ENCODE results near the gene FGD5.
"Not testable (repeated sequence)": the region's sequence is repeated elsewhere in the genome, so short reads cannot be mapped to it uniquely, and the experiment has no call there.

The FGD5 gene

DNA sequence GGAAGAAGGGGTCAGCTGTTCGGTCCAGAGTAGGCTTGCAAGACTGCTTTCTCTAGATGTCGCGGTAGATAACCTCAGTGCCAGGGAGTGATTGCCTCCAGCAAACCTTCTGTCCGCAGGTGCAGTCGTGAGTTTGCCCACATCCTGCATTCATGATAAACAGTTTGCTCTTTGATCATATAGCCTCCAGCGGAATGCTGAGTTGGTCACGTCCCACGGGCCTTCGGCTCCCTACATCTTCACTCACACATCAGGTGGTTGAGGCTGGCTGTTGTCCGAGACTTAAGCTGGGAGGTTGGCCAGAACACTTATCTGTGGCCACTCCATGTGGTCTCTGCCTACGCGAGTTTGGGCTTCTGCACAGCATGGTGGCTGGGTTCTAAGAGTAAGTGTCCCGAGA is 66.5 kb downstream of the FGD5 start:
- Mint-ChIP-seq H3K4me3 (no peak overlapping the region), H3K9me3 (no peaks in the 10 kb centered on the region), H3K27me3 (peaks cover 7% of the 10 kb centered on the region), H3K4me1 (ENCODE audit: low read depth) (no peaks in the 10 kb centered on the region), H3K36me3 (ENCODE audit: low read depth) (no peaks in the 10 kb centered on the region), H3K27ac (no peak overlapping the region)
- intact Hi-C loops (cut with micrococcal nuclease) = no loop called here

- Mint-ChIP-seq H3K27me3 (peaks cover 5% of the 10 kb centered on the region), H3K9me3 (no peaks in the 10 kb centered on the region), H3K36me3 (ENCODE audit: low read depth) (no peaks in the 10 kb centered on the region), H3K4me3 (no peak overlapping the region), H3K27ac (no peak overlapping the region), H3K4me1 (ENCODE audit: low read depth) (no peaks in the 10 kb centered on the region)
- intact Hi-C loops (cut with micrococcal nuclease) = no loop called here
These were observed 67.3 kb downstream of the FGD5 start for GRCh38 chr3:14886101-14886500.

DNA sequence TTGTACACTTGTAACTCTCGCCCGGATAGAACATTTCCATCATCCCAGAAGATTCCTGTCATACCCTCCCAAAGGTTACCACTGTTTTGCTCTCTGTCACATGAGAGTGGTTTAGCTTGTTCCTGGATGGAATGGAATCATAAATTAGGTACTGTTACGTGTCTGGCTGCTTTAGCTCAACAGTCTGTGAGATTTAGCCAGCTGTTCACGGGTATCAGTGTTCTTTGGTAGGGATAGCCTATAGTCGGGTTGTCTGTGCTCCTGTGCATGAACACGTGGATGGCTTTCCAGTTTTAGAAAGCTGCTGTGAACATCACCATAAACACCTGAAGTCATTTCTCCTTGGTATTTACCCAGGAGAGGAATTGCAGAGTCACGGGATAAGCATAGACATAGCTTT is 70.4 kb downstream of the FGD5 start:
- H3K36me3 Mint-ChIP-seq (ENCODE audit: low read depth) = no peaks in the 10 kb centered on the region
- H3K27me3 Mint-ChIP-seq = peaks cover 8% of the 10 kb centered on the region
- no peaks in the 10 kb centered on the region for H3K4me1 Mint-ChIP-seq (ENCODE audit: low read depth)
- H3K27ac Mint-ChIP-seq = no peak overlapping the region
- intact Hi-C loops (cut with micrococcal nuclease) = no loop called here
- H3K4me3 Mint-ChIP-seq = no peak overlapping the region
- H3K9me3 Mint-ChIP-seq = no peaks in the 10 kb centered on the region

DNA sequence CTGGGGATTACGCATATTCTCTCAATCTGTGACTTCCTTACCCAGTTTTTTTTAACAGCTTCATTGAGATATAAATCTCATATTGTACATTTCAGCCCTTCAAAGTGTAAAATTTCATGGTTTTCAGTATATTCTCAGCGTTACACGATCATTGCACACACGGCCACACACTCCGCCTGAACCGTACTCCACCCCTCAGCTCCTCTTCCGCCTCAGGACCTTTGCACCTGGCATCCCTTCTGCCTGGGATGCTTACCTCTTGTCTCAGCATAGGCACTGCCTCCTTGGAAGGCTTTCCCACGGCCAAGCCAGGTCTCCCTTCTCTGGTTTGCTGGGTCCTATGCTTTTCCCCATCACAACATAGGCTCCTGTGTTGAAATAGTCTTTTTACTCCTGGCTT is 71.2 kb downstream of the FGD5 start:
- H3K4me1 Mint-ChIP-seq (ENCODE audit: low read depth) = no peaks in the 10 kb centered on the region
- intact Hi-C loops (cut with micrococcal nuclease) = no loop called here
- no peaks in the 10 kb centered on the region for H3K9me3 Mint-ChIP-seq
- H3K36me3 Mint-ChIP-seq (ENCODE audit: low read depth) = no peaks in the 10 kb centered on the region
- H3K27ac Mint-ChIP-seq = no peak overlapping the region
- H3K27me3 Mint-ChIP-seq = peaks cover 8% of the 10 kb centered on the region
- no peak overlapping the region for H3K4me3 Mint-ChIP-seq

DNA sequence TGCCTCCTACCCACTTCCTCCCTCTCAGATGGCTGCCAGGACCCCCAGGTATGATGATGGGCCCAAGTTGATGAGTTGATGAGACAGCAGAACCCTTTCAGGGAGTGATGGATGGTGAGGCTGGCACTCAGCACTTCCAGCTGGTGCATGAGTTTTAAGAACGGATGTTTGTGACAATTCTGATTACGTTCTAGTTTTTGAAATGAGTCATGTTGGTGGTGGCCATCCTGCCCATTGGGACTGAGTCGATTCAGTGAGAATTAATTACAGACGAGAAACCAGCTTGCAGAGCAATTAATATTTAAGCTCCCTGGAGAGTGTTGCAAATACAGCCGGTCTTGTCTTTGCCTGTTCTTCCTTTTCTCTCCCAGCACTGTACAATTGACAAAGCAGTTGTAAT is 71.7 kb downstream of the FGD5 start:
- intact Hi-C loops (cut with micrococcal nuclease) = no loop called here
- Mint-ChIP-seq H3K27ac (no peak overlapping the region), H3K36me3 (ENCODE audit: low read depth) (no peaks in the 10 kb centered on the region), H3K27me3 (peaks cover 8% of the 10 kb centered on the region), H3K4me1 (ENCODE audit: low read depth) (no peaks in the 10 kb centered on the region), H3K4me3 (no peak overlapping the region), H3K9me3 (no peaks in the 10 kb centered on the region)

- Mint-ChIP-seq H3K9me3 (no peaks in the 10 kb centered on the region), H3K27me3 (peaks cover 8% of the 10 kb centered on the region), H3K4me3 (no peak overlapping the region), H3K27ac (no peak overlapping the region), H3K4me1 (ENCODE audit: low read depth) (no peaks in the 10 kb centered on the region), H3K36me3 (ENCODE audit: low read depth) (no peaks in the 10 kb centered on the region)
- intact Hi-C loops (cut with micrococcal nuclease) = no loop called here
These were observed 72.7 kb downstream of the FGD5 start for GRCh38 chr3:14891135-14892132.

- Mint-ChIP-seq H3K4me1 (ENCODE audit: low read depth) (no peaks in the 10 kb centered on the region), H3K27me3 (peaks cover 8% of the 10 kb centered on the region), H3K4me3 (no peak overlapping the region), H3K27ac (no peak overlapping the region), H3K9me3 (no peaks in the 10 kb centered on the region), H3K36me3 (ENCODE audit: low read depth) (no peaks in the 10 kb centered on the region)
- intact Hi-C loops (cut with micrococcal nuclease) = no loop called here
These were observed 73.5 kb downstream of the FGD5 start for GRCh38 chr3:14892226-14892625.

DNA sequence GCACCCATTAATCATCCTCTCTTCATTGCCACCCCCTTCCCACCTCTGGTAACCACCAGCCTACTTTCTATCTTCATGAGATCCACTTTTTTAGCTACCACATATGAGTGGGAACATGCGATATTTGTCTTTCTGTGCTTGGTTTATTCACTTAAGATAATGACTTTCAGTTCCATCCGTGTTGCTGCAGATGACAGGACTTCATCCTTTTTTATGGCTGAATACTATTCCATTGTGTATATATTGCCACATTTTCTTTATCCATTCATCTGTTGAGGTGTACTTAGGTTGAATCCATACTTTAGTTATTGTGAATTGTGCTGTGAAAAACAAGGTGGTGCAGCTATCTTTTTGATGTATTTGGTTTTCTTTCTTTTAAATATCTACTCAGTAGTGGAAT is 75.3 kb downstream of the FGD5 start:
- no peaks in the 10 kb centered on the region for H3K36me3 Mint-ChIP-seq (ENCODE audit: low read depth)
- intact Hi-C loops (cut with micrococcal nuclease) = no loop called here
- H3K4me3 Mint-ChIP-seq = no peak overlapping the region
- peaks cover 3% of the 10 kb centered on the region for H3K4me1 Mint-ChIP-seq (ENCODE audit: low read depth)
- H3K27ac Mint-ChIP-seq = no peak overlapping the region
- peaks cover 8% of the 10 kb centered on the region for H3K27me3 Mint-ChIP-seq
- H3K9me3 Mint-ChIP-seq = no peaks in the 10 kb centered on the region

- intact Hi-C loops (cut with micrococcal nuclease) = no loop called here
- no peaks in the 10 kb centered on the region for H3K36me3 Mint-ChIP-seq (ENCODE audit: low read depth)
- peaks cover 6% of the 10 kb centered on the region for H3K4me1 Mint-ChIP-seq (ENCODE audit: low read depth)
- H3K9me3 Mint-ChIP-seq = no peaks in the 10 kb centered on the region
- no peak overlapping the region for H3K4me3 Mint-ChIP-seq
- no peak overlapping the region for H3K27ac Mint-ChIP-seq
- no peaks in the 10 kb centered on the region for H3K27me3 Mint-ChIP-seq
These were observed 78.5 kb downstream of the FGD5 start for GRCh38 chr3:14897266-14897665.

- Mint-ChIP-seq H3K27ac (no peak overlapping the region), H3K27me3 (no peaks in the 10 kb centered on the region), H3K36me3 (ENCODE audit: low read depth) (no peaks in the 10 kb centered on the region), H3K9me3 (no peaks in the 10 kb centered on the region), H3K4me1 (ENCODE audit: low read depth) (peaks cover 6% of the 10 kb centered on the region), H3K4me3 (no peak overlapping the region)
- intact Hi-C loops (cut with micrococcal nuclease) = no loop called here
These were observed 80.2 kb downstream of the FGD5 start for GRCh38 chr3:14898929-14899328.

GRCh38 chr3:14899993-14900618 is 81.3 kb downstream of the FGD5 start:
- intact Hi-C loops (cut with micrococcal nuclease) = no loop called here
- Mint-ChIP-seq H3K4me3 (no peak overlapping the region), H3K36me3 (ENCODE audit: low read depth) (no peaks in the 10 kb centered on the region), H3K27ac (no peak overlapping the region), H3K27me3 (no peaks in the 10 kb centered on the region), H3K9me3 (peaks cover 5% of the 10 kb centered on the region), H3K4me1 (ENCODE audit: low read depth) (peaks cover 6% of the 10 kb centered on the region)

DNA sequence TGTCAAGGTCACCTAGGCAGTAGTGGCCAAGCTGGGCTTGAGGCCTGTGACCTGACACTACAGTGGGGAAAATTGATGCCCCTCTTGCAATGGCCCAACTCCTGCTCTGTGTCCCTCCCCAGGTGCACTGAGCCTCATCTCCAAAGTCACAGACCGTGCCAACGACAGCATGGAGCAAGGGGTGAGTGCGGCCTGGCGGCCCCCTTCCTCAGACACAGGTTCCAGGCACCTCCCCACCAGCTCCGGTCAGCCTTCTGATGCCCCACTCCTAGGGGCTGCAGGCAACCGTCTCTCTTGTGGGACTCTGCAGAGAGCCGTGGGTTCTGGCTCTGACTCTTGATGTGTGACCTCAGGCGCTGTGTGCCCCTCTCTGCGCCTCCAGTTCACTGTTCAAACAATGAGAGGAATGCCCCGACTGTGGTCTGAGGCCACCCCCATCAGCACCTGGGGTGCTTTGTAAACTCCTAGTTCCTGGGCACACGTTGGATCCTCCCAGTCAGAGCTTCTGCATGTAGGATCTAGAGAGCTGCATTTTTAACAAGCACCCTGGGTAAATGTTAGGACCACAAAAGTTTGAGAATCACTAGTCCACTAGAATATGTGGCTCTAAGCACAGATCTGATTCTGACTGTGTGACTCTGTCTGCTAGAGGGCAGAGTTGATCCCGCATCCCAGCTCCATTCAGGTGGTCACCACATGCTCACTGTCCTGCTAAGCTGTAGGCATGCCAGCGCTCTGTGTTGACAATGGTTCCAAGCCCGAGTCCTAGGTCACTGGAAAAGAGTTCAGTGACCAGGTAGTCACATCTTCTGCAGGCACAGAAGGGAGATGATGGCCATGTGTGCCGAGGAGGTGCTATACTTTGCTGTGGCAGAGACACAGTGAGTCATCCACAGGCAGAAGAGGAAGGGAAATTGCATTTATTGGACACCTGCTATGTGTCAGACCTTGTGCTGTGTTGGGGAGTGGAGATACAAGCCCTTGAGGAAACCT is 82.4 kb downstream of the FGD5 start:
- intact Hi-C loops (cut with micrococcal nuclease) = no loop called here
- Mint-ChIP-seq H3K27ac (no peak overlapping the region), H3K36me3 (ENCODE audit: low read depth) (no peaks in the 10 kb centered on the region), H3K4me3 (no peak overlapping the region), H3K9me3 (peaks cover 14% of the 10 kb centered on the region), H3K4me1 (ENCODE audit: low read depth) (peaks cover 6% of the 10 kb centered on the region), H3K27me3 (no peaks in the 10 kb centered on the region)

DNA sequence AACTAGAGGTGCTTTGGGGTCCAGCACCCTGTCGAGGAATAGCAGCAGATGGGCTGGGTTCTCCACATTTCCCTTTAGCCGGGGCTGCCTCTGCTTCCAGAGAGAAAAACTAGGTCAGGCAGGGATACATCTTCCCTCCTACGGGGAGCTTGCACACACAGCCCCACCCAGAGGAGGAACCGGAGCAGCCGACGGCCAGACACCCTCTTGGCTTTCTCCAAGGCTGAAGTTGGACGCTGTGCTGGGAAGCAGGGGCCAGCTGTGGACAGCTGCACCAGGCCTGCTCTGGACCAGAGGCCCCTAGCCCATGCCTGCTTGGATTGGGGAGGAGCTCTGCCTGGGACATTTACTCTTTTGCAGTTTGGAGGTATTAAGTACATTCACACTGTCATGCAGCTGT is 84.0 kb downstream of the FGD5 start:
- peaks cover 14% of the 10 kb centered on the region for H3K9me3 Mint-ChIP-seq
- no peaks in the 10 kb centered on the region for H3K36me3 Mint-ChIP-seq (ENCODE audit: low read depth)
- peaks cover 6% of the 10 kb centered on the region for H3K4me1 Mint-ChIP-seq (ENCODE audit: low read depth)
- H3K4me3 Mint-ChIP-seq = no peak overlapping the region
- no peaks in the 10 kb centered on the region for H3K27me3 Mint-ChIP-seq
- no peak overlapping the region for H3K27ac Mint-ChIP-seq
- intact Hi-C loops (cut with micrococcal nuclease) = no loop called here

- H3K36me3 Mint-ChIP-seq (ENCODE audit: low read depth); H3K4me1 Mint-ChIP-seq (ENCODE audit: low read depth); H3K4me3 Mint-ChIP-seq; intact Hi-C loops (cut with micrococcal nuclease); H3K27me3 Mint-ChIP-seq; H3K27ac Mint-ChIP-seq: not testable (repeated sequence)
- peaks cover 14% of the 10 kb centered on the region for H3K9me3 Mint-ChIP-seq
These were observed 84.7 kb downstream of the FGD5 start for GRCh38 chr3:14903501-14903900.

Measured in dendritic cell treated with granulocyte-macrophage colony-stimulating factor and Interleukin-4, amounts not matched to agents 40 ng/mL and 50 ng/mL, for 4 days (primary cell).